ENCODE results near the gene CUL9.

The CUL9 gene

GRCh38 chr6:43268355-43268700, 86.3 kb downstream of the CUL9 start:
- no peak for DNase-seq (ENCODE audit: low read depth in 1 of 2, low spot score in 1 of 2)
- H3K4me3 ChIP-seq (replicated peaks; ENCODE audit: insufficient read depth, low read length) = no peak overlapping the region
- H3K27ac ChIP-seq (replicated peaks) = no peak overlapping the region
- peaks cover 43% of the 10 kb centered on the region for H3K27me3 ChIP-seq (ENCODE audit: insufficient read depth, poor library complexity, severe bottlenecking)
- no peak for TF ChIP-seq GABPA (IDR thresholded peaks at IDR 0.05; ENCODE audit: low read depth)
- no peak for TF ChIP-seq POLR2AphosphoS5 (IDR thresholded peaks at IDR 0.05; ENCODE audit: low read depth)
- TF ChIP-seq CTCF (IDR thresholded peaks at IDR 0.05; ENCODE audit: insufficient read depth, low read length) = no peak
- no peak for TF ChIP-seq SPI1 (IDR thresholded peaks at IDR 0.05; ENCODE audit: borderline replicate concordance, low read depth)
- TF ChIP-seq REST (IDR thresholded peaks at IDR 0.05; ENCODE audit: insufficient replicate concordance, low read depth) = no peak

- no peak for DNase-seq (ENCODE audit: low read depth in 1 of 2, low spot score in 1 of 2)
- TF ChIP-seq SPI1 (IDR thresholded peaks at IDR 0.05; ENCODE audit: borderline replicate concordance, low read depth) = no peak
- H3K27ac ChIP-seq (replicated peaks) = no peak overlapping the region
- peaks cover 47% of the 10 kb centered on the region for H3K27me3 ChIP-seq (ENCODE audit: insufficient read depth, poor library complexity, severe bottlenecking)
- no peak overlapping the region for H3K4me3 ChIP-seq (replicated peaks; ENCODE audit: insufficient read depth, low read length)
These were observed 86.8 kb downstream of the CUL9 start for GRCh38 chr6:43268782-43269272.

- Histone ChIP-seq H3K27me3 (ENCODE audit: insufficient read depth, poor library complexity, severe bottlenecking) (peaks cover 51% of the 10 kb centered on the region), H3K4me3 (replicated peaks; ENCODE audit: insufficient read depth, low read length) (peak overlapping the region; percentile 19), H3K27ac (replicated peaks) (no peak overlapping the region)
- DNase-seq (ENCODE audit: low read depth in 1 of 2, low spot score in 1 of 2) = no peak
- TF ChIP-seq POLR2AphosphoS5 (IDR thresholded peaks at IDR 0.05; ENCODE audit: low read depth) (no peak), REST (IDR thresholded peaks at IDR 0.05; ENCODE audit: insufficient replicate concordance, low read depth) (no peak), GABPA (IDR thresholded peaks at IDR 0.05; ENCODE audit: low read depth) (no peak), CTCF (IDR thresholded peaks at IDR 0.05; ENCODE audit: insufficient read depth, low read length) (no peak), SPI1 (IDR thresholded peaks at IDR 0.05; ENCODE audit: borderline replicate concordance, low read depth) (no peak)
These were observed 87.4 kb downstream of the CUL9 start for GRCh38 chr6:43269273-43270007.

DNA sequence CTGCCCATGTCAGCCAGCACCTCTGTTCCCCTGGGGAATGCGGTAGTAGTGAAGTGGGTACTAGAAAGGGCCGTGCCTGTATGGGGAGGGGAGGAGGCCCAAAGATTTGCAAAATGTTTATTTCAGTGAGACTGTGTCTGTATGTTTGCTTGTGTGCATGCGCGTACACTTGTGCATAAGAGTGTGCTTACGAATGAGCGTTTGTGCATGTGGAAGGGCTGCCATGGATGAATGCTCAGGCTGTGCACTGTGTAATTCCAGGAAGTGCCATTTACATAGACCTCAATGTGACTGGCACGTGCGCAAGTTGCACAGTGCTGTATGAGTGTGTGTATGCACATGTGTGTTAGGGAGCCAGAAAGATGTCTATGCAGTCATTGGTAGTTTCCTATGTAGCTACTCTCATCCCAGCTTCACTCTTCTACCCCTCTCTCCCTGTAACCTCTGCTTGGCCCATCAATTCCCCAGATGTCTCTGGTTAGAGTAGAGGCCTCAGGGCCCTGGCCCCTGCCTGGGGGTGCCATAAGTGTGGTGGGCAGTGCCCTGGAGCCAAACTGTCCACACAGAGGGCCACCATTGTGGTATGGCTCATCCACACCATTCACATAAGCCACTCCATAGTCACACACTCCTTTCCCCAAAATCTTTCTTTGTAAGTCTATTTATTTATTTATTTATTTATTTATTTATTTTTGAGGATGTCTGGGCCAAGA, 89.3 kb downstream of the CUL9 start:
- no peak for DNase-seq (ENCODE audit: low read depth in 1 of 2, low spot score in 1 of 2)
- H3K27ac ChIP-seq (replicated peaks) = no peak overlapping the region
- no peak overlapping the region for H3K4me3 ChIP-seq (replicated peaks; ENCODE audit: insufficient read depth, low read length)
- peaks cover 67% of the 10 kb centered on the region for H3K27me3 ChIP-seq (ENCODE audit: insufficient read depth, poor library complexity, severe bottlenecking)
- TF ChIP-seq GABPA (IDR thresholded peaks at IDR 0.05; ENCODE audit: low read depth) (no peak), POLR2AphosphoS5 (IDR thresholded peaks at IDR 0.05; ENCODE audit: low read depth) (no peak), CTCF (IDR thresholded peaks at IDR 0.05; ENCODE audit: insufficient read depth, low read length) (no peak), REST (IDR thresholded peaks at IDR 0.05; ENCODE audit: insufficient replicate concordance, low read depth) (no peak), SPI1 (IDR thresholded peaks at IDR 0.05; ENCODE audit: borderline replicate concordance, low read depth) (no peak)

All from HL-60 (cell line).